GM10266 (cell line): ENCODE measurements around the gene FMO5.

Experiments used
- DNase-seq: peaks from one replicate; pipeline ENCODE4 v3.0.0; 2012; ENCODE audit errors: extremely low spot score
- CTCF ChIP-seq: IDR thresholded peaks from 2 replicates; pipeline ENCODE4 v1.5.1; 2012; ENCODE audit warnings: mild to moderate bottlenecking, low read depth; ENCODE audit not compliant: control insufficient read depth, insufficient read depth; ENCODE audit errors: missing control alignments

Gene FMO5

GRCh38 chr1:147172168-147173016 is 52.7 kb downstream of the FMO5 start, which contains the start of gene PRKAB2:
Gene PRKAB2, minus strand, starts transcription at chr1:147172470. Its CDS starts 326 bp downstream, at chr1:147172144.
- peak; percentile 93 for DNase-seq
- peak; percentile 98 for TF ChIP-seq CTCF

DNA sequence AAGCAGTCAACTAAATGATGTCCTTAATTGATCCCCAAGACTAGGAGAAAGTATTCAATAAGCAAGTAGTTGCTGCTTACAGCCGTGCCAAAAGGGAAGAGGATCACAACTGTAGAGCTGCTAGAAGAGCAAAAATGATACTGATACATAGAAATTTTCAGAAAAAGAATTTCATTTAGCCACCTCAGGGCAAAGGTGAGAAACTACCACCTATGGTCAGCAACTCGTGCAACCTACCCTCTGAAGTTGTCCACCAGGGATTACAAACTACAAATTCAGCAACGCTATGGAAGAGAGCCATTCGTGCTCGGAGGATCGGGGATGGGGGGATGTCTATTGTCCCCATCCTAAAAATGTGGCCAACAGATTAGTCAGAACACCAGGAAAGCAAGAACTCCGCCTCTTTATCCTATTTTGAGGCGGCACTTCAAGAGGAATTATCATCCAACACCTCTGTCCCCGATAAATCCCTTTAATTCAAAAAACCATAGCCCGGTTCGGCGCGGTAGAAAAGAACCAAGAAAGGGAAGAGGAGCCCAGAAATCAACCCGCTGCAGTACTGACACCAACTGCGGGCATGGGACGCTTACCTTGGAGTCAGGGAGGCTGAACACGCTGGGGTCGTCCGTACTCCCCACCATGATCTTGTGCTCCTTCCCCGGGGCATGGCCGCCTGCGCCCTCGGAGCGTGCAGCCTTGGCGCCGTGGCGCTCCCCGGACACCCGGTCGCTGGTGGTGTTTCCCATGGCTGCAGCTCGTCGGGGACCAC is 53.6 kb downstream of the FMO5 start:
- DNase-seq: no peak
- TF ChIP-seq CTCF: no peak

DNA sequence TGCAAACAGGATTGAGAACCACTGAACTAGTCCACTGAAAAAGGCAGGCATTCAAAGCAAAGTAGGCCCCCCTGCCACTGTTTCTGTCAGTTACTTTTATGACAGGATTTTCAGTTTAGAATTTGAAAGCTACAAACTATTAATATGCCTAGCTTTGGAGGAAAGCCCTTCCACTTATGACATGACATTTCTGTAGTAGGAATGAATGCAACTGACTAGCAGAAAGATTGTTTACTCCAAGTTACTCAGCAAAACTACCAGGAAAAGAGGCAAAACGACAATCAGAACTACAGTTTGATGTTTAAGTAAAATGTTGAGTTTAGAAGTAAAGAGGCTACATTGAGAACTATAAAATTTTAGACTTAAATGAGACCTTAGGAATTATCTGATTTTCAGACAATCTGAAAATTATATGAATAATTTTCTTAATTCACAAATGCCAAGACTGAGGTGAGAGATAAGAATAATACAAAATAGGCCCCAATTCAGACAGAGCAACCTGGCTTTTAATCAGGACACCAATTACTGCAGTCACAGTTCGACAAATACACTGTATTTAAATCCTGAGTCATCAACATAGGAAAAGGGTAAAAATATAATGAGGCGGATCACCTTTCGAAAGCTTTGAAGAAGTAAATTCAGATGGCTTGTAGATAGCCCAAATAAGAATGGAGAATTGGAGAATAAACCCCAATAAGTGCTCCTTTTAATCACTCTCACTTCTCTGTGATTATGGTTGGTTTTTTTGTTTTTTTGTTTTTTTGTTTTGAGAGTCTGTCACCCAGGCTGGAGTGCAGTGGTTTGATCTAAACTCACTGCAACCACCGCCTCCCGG is 55.1 kb downstream of the FMO5 start:
- no peak for DNase-seq
- TF ChIP-seq CTCF: no peak

DNA sequence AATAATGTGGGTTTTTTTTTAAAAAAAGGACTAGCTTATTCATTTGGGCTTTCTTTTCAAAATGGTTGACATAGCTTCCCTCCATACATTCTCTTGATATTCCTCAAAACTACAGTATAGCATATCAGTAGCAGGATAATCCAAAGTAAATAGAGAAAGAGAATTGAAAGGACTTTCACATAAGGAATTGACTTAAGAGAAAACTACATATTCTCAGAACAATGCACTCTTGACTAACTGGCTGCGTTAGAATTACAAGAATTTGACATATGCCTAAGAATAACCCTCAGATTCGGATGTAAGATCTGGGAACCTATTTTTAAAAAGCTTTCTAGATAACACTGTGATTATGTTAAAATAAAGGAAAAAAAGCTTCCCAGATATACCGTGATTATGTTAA is 56.0 kb downstream of the FMO5 start:
- no peak for DNase-seq
- TF ChIP-seq CTCF: no peak

GRCh38 chr1:147168626-147169058 is 56.5 kb downstream of the FMO5 start:
- no peak for TF ChIP-seq CTCF
- DNase-seq: no peak

- TF ChIP-seq CTCF: no peak
- DNase-seq: no peak
Observed at GRCh38 chr1:147167365-147167764, 57.8 kb downstream of the FMO5 start.

- no peak for DNase-seq
- TF ChIP-seq CTCF: no peak
Observed at GRCh38 chr1:147163019-147163418, 62.1 kb downstream of the FMO5 start.
